HG02973 (cell line): ENCODE data around the gene ANKLE2.

Source experiments
- ATAC-seq: cut with Tn5 transposase; IDR thresholded peaks from one replicate; pipeline ENCODE4 v1.9.1; 2021; ENCODE audit warnings: moderate library complexity; ENCODE audit not compliant: unreplicated experiment

ANKLE2 gene

DNA sequence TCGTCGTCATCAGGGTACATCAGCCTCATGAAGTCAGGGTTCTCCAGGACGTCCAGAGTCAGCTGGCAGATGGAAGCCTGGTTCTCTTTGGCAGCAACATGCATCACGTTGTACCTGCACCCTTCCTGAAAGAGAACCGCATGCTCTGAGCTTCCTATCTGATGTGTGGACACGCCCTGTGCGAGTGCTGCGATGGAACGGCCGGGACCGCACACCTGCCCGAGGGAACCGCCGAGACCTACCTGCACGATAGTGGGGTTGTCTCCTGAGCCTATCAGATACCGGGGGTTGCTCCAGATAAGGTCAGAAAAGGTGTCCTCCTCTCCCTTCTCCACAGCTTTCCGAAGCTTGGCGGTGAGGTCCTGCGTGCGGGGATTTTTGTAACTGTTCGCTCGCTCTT lies 13.7 kb downstream of the ANKLE2 start:
- no peak for ATAC-seq

DNA sequence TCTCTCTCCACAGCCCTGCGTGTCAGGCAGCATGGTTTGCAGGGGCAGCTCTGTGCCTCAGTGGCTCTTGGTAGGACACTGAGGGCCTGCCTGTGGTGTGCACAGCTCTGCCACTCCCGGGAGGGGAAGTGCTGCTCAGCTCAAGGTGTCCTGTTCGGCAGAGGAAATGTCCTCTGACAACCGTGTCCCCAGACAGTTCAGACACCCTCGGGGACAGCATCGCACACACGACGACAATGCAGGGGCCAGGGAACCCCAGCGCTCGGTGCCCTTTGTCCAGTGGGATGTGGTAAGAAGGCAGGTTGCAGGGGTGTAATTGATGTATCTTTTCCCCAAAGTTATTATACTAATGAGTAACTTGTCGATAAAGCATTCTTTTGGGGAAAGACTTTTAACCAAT lies 14.2 kb downstream of the ANKLE2 start:
- no peak for ATAC-seq

- no peak for ATAC-seq
These were observed 15.0 kb downstream of the ANKLE2 start for GRCh38 chr12:132746613-132747012.

DNA sequence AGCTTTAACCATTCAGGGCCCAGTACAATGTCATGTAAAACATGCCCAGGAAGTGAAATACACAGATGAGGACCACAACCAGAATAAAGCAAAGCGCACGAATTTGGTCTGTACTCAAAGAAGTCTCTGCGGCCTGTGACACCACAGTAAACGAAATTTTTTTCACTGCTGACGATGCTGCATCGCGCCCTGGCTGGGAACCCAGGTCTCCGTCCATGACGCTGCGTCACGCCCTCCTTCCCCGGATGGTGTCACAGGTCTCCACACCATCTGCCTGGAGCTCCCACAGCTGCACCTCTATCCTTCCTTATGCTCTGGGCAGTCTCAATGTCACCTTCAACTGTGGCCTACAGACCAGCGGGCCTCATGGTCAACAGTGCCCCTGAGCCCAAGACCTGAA lies 17.8 kb downstream of the ANKLE2 start:
- no peak for ATAC-seq

DNA sequence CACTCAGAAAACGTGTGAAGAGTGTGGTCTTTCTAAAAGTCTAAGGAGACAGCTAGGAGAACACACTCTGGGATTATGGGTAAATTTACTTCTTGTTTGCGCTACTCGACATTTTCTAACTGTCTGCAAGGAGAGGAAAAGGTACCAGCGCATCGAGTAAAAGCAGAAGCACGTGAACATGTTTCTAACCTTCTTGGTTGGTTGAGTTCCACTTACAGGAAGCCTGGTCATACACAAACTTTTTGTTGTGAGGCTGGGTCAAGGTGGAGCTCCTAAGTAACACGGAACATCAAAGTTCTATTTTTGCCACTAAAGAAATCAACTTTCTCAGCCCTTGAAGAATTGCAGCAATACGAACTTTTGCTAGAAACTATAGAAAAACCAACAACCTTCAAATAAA lies 20.0 kb downstream of the ANKLE2 start:
- ATAC-seq = no peak

- no peak for ATAC-seq
These were observed 21.0 kb downstream of the ANKLE2 start for GRCh38 chr12:132740652-132741051.

GRCh38 chr12:132740313-132740646 lies 21.4 kb downstream of the ANKLE2 start:
- ATAC-seq = no peak

- no peak for ATAC-seq
These were observed 21.9 kb downstream of the ANKLE2 start for GRCh38 chr12:132739600-132740312.

GRCh38 chr12:132736913-132737312 lies 24.7 kb downstream of the ANKLE2 start:
- no peak for ATAC-seq

DNA sequence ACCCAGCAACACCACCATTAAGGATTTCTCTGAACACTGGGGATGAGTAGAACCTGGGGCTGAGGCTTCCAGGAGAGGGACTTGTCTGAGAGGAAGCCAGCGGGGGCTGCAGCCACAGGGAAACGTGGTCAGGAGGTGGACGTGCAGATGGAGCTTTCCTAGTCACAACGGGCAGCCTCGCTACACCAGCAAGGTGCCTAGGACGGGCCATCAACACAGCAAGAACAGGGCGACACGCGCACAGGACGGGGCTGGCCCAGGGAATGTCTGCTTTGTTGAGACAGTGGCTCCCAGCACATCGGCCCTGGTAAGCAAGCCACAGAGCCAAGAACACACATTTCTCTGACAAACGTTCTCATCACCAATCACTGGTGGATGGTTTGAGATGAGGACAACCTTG lies 25.3 kb downstream of the ANKLE2 start:
- no peak for ATAC-seq

DNA sequence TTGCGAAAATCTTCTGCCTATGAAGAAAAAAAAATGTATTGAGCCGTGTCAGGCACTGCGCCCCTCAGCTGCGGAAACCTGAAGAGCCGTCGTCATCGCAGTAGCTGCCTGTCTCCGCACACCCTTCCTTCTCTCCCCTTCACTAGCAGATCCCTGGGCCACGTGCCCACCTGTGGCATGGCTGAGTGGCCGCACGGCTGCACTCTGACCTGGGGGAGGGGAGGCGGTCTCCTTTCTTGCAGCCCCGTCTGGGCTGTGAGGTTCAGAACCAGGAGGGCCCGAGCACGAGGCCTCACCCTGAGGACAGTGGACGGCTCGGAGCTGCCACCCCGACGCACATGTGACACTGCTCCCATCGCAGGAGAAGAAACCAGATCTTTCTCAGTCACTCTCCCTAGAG lies 26.1 kb downstream of the ANKLE2 start:
- ATAC-seq = no peak

DNA sequence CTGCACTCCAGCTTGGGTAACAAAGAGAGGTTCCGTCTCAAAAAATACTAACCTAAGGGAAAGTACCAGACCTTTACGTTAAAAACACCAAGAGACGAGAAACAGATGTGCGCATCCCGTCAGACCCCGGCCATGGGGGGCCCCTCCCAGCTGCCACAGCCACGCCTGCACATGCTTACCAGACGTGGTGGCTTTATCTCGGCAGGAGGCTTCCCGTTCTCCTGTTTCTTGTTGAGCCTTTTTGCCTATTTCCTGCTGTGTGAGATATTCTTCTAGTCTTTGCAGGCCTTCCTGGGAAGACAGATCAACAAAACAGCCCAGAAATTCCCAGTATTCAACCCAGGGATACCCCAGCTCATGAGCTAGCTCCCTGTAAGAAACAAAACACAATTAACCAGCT lies 27.4 kb downstream of the ANKLE2 start:
- ATAC-seq = no peak

DNA sequence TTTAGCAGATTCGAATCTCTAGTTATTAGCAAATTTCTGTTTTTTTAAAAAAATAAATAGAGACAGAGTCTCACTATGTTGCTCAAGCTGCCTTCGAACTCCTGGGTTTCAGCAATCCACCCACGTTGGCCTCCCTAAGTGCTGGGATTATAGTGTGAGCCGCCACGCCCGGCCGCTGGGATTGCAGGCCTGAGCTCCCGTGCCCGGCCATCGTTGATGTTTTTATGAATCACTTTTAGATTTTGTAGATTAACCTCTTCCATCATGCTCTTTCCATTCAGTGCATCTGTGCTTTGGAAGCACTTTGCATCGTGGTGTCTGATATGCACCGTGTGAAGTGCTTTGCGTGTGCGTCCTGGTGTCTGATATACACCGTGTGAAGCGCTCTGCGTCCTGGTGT lies 30.1 kb downstream of the ANKLE2 start:
- no peak for ATAC-seq

GRCh38 chr12:132730353-132730752 lies 31.3 kb downstream of the ANKLE2 start:
- ATAC-seq = no peak

DNA sequence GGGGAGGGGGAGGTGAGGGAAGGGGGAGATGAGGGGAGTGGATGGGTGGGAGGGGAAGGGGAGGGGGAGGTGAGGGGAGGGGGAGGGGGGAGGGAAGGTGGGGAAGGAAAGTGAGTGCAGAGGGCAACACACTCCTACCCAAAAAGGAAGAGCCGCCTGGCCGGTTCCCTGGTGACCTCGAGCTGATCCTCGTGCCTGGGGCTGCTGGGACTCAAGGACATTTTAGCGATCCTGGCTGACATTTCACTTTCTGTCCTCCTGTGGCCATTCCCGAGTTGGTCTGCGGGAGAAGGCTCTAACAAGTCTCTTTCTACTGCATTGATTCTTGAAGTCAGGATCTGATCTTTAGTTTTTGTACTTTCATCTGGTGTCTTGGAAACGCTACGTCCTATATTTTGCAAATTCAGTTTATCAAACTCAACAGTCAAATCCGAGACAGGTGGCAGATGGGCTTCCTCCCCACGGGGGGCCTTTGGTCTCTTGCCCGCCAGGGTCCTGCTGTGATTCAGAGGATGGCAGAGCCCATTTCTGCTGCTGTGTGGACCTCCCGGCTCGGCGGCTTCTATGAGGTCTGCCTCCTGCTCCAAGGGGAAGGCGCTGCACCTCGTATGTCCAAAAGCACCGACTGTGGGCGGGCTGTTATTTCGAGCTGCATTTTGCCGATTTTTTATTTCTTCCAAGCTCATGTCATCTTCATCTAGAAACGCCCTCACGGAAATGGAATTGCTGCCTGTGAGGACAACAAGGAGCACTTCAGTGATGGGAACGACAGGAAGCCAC lies 31.9 kb downstream of the ANKLE2 start:
- ATAC-seq = no peak

GRCh38 chr12:132728502-132728901 lies 33.1 kb downstream of the ANKLE2 start:
- no peak for ATAC-seq

GRCh38 chr12:132727091-132727794 lies 34.4 kb downstream of the ANKLE2 start:
- ATAC-seq = no peak

GRCh38 chr12:132726386-132726785 lies 35.2 kb downstream of the ANKLE2 start:
- ATAC-seq = no peak

DNA sequence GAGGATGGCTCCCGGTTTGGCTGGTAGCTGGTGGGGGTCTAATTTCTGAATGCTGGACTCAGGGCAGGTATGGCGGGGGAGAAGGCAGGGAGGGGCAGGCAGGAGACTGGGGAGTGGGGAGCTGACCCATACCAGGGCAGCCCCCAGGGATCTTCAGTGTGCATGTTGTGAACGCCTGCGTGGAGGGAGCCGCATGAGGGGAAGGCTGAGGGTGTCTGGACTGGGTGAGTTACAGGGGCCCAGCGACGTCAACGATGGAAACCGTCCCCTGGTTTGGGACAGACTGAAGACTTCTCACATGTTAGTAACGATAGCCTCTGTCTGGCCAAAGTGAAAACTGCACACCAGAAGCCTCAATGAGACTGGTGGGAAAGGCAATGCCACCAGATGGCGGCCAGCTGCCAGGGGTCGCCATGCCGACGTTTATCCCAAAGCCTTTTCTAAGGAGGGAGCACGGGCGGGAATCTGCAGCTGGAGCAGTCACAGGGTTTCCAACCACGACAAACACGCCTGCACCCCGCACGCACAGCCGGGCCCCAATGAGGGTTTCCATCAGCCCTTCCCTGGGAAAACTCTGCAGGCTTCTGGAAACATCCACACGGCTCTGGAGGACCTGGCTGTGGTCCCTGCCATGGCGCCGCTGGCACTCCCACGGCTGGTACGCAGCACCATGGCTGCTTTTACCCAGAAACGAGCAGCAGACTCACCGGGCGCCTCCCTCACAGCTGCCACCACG lies 37.0 kb downstream of the ANKLE2 start:
- ATAC-seq = no peak

DNA sequence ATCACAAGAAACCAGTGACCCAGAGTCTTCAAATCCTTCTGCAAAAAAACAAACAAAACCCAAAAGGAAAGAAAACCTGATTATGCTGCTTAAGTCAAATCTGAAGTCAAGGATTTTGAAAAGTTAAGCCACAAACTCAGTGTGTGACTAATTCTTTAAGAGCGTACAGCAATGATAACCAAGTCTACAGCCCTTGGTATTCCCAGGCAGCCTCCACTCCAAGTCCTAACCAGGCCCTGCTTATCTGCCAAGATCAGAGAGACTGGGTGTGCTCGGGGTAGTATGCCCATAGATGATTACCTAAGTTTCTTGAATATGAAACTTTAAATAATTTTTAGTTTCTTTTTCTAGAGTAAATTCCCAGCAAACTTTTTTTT lies 37.9 kb downstream of the ANKLE2 start:
- ATAC-seq = no peak

- no peak for ATAC-seq
These were observed 38.4 kb downstream of the ANKLE2 start for GRCh38 chr12:132723015-132723763.
